PC-9 (cell line): ENCODE results near the gene TTC28.

Experiments used
- CTCF ChIP-seq: fragments of 200-600 bp; sonication (generic); conservative IDR thresholded peaks from 2 replicates; pipeline ENCODE4 v1.6.1; 2017; ENCODE audit warnings: mixed run types, antibody characterized with exemption, mild to moderate bottlenecking, moderate library complexity
- EZH2 ChIP-seq: fragments of 200-600 bp; sonication (generic); IDR thresholded peaks from 2 replicates; pipeline ENCODE4 v1.8.0; 2017; ENCODE audit warnings: antibody characterized with exemption, low read depth

- TF ChIP-seq EZH2 (no peak), CTCF (no peak)
These were observed 300.4 kb downstream of the TTC28 start for GRCh38 chr22:28379075-28379779.
